HepG2 (cell line): ENCODE data around the gene HHEX. TPM values are rescaled to one million over a fixed set of nuclear protein-coding genes. Genes with fewer than 3 reads are reported as not detected.

Source experiments
- ATAC-seq: fragments of 200-7000 bp; cut with Tn5 transposase; 3 replicates; pipeline ENCODE4 v1.9.1; 2020; ENCODE audit warnings: mild to moderate bottlenecking, moderate library complexity
- BruUV-seq: library from RNA; stranded (reverse); fragments of 400-500 nt; replicated peaks from 2 replicates; lab custom pipeline; 2021; lab: Mats Ljungman, UMichigan
- CTCF ChIA-PET: fragments of 300-600 bp; formaldehyde crosslinking; extraction: SDS; loops from one replicate; lab custom pipeline; 2021; ENCODE audit warnings: low total read pairs, inconsistent platforms, low intra/inter-chr PET ratio; lab: Yijun Ruan, JAX
- POLR2A ChIA-PET: fragments of 350-600 bp; sonication (Branson Sonifier 250); formaldehyde crosslinking; loops from one replicate; lab custom pipeline; 2020; ENCODE audit warnings: antibody characterized with exemption, inconsistent platforms; lab: Yijun Ruan, JAX
- DNase-seq: peaks from one replicate; pipeline ENCODE4 v3.0.0-alpha.2; 2015; ENCODE audit warnings: low spot score
- FAIRE-seq: peaks from 3 replicates; lab custom pipeline; 2011; peaks lifted over from hg19 to GRCh38; lab: Jason Lieb, UNC
- H2AFZ ChIP-seq: one replicate; pipeline ENCODE4 v1.6.1; 2011; ENCODE audit warnings: low read length, inconsistent platforms
- H3K27ac ChIP-seq: fragments of 300-600 bp; 3 replicates; pipeline ENCODE4 v1.8.0; 2011; ENCODE audit warnings: mixed run types, mild to moderate bottlenecking, mixed read lengths, low read length, inconsistent platforms; ENCODE audit not compliant: insufficient read depth; ENCODE audit errors: extremely low read length
- H3K27me3 ChIP-seq, 2 experiments: fragments of 200-600 bp in 1 of 2; 2 replicates in 1 of 2; 3 replicates in 1 of 2; pipeline versions ENCODE4 v1.6.0 to v1.8.0; 2011; ENCODE audit warnings: low read length in 2 of 2, mild to moderate bottlenecking in 2 of 2, moderate library complexity in 2 of 2, inconsistent platforms in 1 of 2; ENCODE audit not compliant: insufficient read depth in 2 of 2, control insufficient read depth in 1 of 2
- H3K36me3 ChIP-seq, 2 experiments: fragments of 200-600 bp in 1 of 2; replicated peaks in 1 of 2; 2 replicates in 1 of 2; 3 replicates in 1 of 2; pipeline versions ENCODE4 v1.5.1 to v1.8.0; 2011; ENCODE audit warnings: low read length in 2 of 2, inconsistent platforms in 1 of 2; ENCODE audit not compliant: insufficient read depth in 2 of 2, control insufficient read depth in 1 of 2
- H3K4me1 ChIP-seq: 2 replicates; pipeline ENCODE4 v1.5.1; 2012; ENCODE audit warnings: low read length, inconsistent platforms; ENCODE audit not compliant: insufficient read depth
- H3K4me2 ChIP-seq: 2 replicates; pipeline ENCODE4 v1.6.0; 2011; ENCODE audit warnings: low read depth, low read length, inconsistent platforms
- H3K4me3 ChIP-seq, 3 experiments: fragments of 200-600 bp in 1 of 3; sonication (generic), shearing (Covaris generic) in 1 of 3; replicated peaks in 1 of 3; 2 replicates each; pipeline ENCODE4 v1.5.1; 2011 to 2016; ENCODE audit warnings: low read length in 3 of 3, inconsistent platforms in 2 of 3, low read depth in 2 of 3, mild to moderate bottlenecking in 2 of 3, control low read depth in 1 of 3, mixed read lengths in 1 of 3; ENCODE audit not compliant: insufficient read depth in 1 of 3
- H3K79me2 ChIP-seq: one replicate; pipeline ENCODE4 v1.6.1; 2011; ENCODE audit warnings: low read length, inconsistent platforms; ENCODE audit not compliant: insufficient read depth
- H3K9ac ChIP-seq: 2 replicates; pipeline ENCODE4 v1.6.0; 2011; ENCODE audit warnings: mild to moderate bottlenecking, low read depth, low read length, inconsistent platforms; ENCODE audit not compliant: insufficient read depth
- H3K9me3 ChIP-seq: 2 replicates; pipeline ENCODE4 v1.5.1; 2012; ENCODE audit warnings: mild to moderate bottlenecking, low read length
- H4K20me1 ChIP-seq: 2 replicates; pipeline ENCODE4 v1.6.0; 2011; ENCODE audit warnings: inconsistent platforms, mild to moderate bottlenecking, low read length, moderate library complexity; ENCODE audit not compliant: insufficient read depth
- ERF ChIP-seq: IDR thresholded peaks from 2 replicates; pipeline ENCODE4 v1.6.1; 2018; ENCODE audit warnings: missing biosample characterization, missing genetic modification reagents
- KDM4B ChIP-seq: sonication (generic); formaldehyde crosslinking; IDR thresholded peaks from 2 replicates; pipeline ENCODE4 v1.4.0; 2020; ENCODE audit warnings: missing genetic modification reagents
- MTA1 ChIP-seq: sonication (generic); formaldehyde crosslinking; IDR thresholded peaks from 2 replicates; pipeline ENCODE4 v1.4.0; 2020; ENCODE audit warnings: missing genetic modification reagents, mild to moderate bottlenecking, borderline replicate concordance
- RAD21 ChIP-seq: fragments of 450-650 bp; formaldehyde crosslinking; IDR thresholded peaks from 2 replicates; pipeline ENCODE4 v1.5.0; 2020; ENCODE audit warnings: mild to moderate bottlenecking
- ZKSCAN1 ChIP-seq: fragments of 150-350 bp; IDR thresholded peaks from 2 replicates; pipeline ENCODE4 v1.6.1; 2014; ENCODE audit warnings: low read length
- WGBS: methylation state at CpG from one replicate; pipeline ENCODE4 v1.1.6; 2017; ENCODE audit warnings: low lambda C conversion rate; 5-methylcytosine and 5-hydroxymethylcytosine counted together
- in situ Hi-C: cut with HindIII; loops from 2 replicates; pipeline ENCODE4 v1.10.0; 2017; ENCODE audit warnings: low pct_unique_long_range_greater_than_20kb; ENCODE audit not compliant: extremely low pct_ligation_motif_present
- intact Hi-C: fragments of 100-400 bp; cut with micrococcal nuclease; formaldehyde crosslinking; loops from one replicate; pipeline ENCODE4 v1.10.0; 2022; ENCODE audit not compliant: unreplicated experiment
- polyA plus RNA-seq, 8 experiments: library from polyadenylated mRNA; depleted of rRNA in 3 of 8; stranded (reverse) in 7 of 8; unstranded in 1 of 8; fragments of >200 nt; fragmentation: Illumina TruSeq in 4 of 8; extraction: Trizol in 4 of 8; gene quantifications; 2 replicates each; pipeline versions ENCODE4 v1.2.1 to v1.2.3, GENCODE V29; 2011 to 2016; ENCODE audit warnings: low read depth in 4 of 8, missing spikeins in 1 of 8, mixed read lengths in 1 of 8; ENCODE audit not compliant: insufficient read depth in 1 of 8
- total RNA-seq, 5 experiments: library from RNA; depleted of rRNA; stranded (reverse); fragments of >200 nt; fragmentation: Illumina TruSeq; extraction: Trizol; gene quantifications; 2 replicates each; pipeline ENCODE4 v1.2.3, GENCODE V29; 2016; ENCODE audit warnings: low read depth in 1 of 5
- TF ChIP-seq, protein P1 (sequence below): IDR thresholded peaks from 2 replicates; pipeline ENCODE4 v1.6.1; 2012; ENCODE audit warnings: low read depth, low read length, improper control_type of control experiment
- TF ChIP-seq, protein P2 (sequence below): sonication (generic); formaldehyde crosslinking; IDR thresholded peaks from 2 replicates; pipeline ENCODE4 v1.5.1; 2020; ENCODE audit warnings: mild to moderate bottlenecking, missing genetic modification reagents, moderate library complexity

The HHEX gene
- total and polyA plus RNA-seq, 2 of the 13 experiments (the other 11 are each of a cell fraction or from before 2014, with no cell fraction given), result 44.5 to 48.7 TPM

DNA sequence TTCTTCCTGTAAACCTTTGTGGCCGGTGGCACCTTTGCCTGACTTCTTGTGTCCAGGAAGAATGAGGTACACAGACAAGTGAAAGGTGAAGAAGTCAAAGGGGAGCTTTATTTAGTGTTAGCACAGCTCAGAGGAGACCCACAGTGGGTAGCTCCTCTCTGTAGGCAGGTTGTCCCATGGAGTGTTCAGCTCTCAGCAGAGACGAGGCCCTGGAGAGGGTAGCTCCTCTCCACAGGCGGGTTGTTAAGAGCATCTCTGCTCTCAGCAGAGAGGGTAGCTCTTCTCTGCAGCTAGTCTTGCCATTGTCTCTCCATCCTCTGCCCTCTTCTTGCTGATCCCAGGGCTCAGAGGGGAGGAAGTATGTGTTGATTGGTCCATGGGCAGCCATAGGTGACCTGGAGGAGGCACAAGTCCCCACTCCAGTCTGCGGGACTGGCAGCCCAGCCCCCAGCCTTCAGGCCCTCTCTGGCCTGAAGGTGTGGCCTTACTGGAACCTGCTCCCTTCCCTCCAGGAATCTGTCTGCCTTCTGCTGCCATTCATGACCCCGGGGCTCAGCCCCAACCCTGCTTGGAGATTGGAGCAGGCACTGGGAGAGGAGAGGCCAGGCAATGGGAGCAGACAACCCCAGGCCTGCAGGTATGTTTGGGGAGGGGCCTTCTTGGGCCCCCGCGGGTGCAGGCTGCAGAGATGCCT, 24.5 kb downstream of the HHEX start (continued):
- TF ChIP-seq, protein P1, sequence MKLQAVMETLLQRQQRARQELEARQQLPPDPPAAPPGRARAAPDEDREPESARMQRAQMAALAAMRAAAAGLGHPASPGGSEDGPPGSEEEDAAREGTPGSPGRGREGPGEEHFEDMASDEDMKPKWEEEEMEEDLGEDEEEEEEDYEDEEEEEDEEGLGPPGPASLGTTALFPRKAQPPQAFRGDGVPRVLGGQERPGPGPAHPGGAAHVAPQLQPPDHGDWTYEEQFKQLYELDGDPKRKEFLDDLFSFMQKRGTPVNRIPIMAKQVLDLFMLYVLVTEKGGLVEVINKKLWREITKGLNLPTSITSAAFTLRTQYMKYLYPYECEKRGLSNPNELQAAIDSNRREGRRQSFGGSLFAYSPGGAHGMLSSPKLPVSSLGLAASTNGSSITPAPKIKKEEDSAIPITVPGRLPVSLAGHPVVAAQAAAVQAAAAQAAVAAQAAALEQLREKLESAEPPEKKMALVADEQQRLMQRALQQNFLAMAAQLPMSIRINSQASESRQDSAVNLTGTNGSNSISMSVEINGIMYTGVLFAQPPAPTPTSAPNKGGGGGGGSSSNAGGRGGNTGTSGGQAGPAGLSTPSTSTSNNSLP, result no peak
- TF ChIP-seq KDM4B (CRISPR knock-in tag), result no peak
- TF ChIP-seq ERF (CRISPR knock-in tag), result no peak
- TF ChIP-seq RAD21 (CRISPR knock-in tag), result no peak
- TF ChIP-seq, all 625 proteins: peak for 0

DNA sequence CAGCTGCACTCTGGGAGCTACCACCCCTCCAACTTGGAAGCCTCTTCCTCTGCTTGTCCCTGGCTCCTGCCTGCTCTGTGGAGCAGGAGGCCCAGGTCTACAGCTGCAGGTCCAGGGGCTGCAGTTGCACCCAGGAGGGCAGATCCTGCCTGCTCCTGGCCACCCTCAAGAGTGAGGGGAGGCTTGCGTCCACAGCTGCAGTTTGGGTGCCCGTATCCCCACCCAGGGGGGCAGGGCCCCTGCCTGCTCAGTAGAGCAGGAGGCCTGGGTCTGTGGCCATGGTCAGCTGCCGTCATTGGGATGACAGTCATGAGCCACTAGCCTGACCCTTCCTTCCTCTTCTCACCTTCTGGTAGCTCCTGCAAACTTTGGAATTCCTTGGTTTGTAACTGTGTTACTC, 25.1 kb downstream of the HHEX start:
- H3K36me3 ChIP-seq, result no peaks in the 10 kb centered on the region
- TF ChIP-seq ZKSCAN1 (no peak), MTA1 (CRISPR knock-in tag) (0 out of 2 replicates have a peak, but pooled peaks have one; percentile 27)
- TF ChIP-seq, protein P2, sequence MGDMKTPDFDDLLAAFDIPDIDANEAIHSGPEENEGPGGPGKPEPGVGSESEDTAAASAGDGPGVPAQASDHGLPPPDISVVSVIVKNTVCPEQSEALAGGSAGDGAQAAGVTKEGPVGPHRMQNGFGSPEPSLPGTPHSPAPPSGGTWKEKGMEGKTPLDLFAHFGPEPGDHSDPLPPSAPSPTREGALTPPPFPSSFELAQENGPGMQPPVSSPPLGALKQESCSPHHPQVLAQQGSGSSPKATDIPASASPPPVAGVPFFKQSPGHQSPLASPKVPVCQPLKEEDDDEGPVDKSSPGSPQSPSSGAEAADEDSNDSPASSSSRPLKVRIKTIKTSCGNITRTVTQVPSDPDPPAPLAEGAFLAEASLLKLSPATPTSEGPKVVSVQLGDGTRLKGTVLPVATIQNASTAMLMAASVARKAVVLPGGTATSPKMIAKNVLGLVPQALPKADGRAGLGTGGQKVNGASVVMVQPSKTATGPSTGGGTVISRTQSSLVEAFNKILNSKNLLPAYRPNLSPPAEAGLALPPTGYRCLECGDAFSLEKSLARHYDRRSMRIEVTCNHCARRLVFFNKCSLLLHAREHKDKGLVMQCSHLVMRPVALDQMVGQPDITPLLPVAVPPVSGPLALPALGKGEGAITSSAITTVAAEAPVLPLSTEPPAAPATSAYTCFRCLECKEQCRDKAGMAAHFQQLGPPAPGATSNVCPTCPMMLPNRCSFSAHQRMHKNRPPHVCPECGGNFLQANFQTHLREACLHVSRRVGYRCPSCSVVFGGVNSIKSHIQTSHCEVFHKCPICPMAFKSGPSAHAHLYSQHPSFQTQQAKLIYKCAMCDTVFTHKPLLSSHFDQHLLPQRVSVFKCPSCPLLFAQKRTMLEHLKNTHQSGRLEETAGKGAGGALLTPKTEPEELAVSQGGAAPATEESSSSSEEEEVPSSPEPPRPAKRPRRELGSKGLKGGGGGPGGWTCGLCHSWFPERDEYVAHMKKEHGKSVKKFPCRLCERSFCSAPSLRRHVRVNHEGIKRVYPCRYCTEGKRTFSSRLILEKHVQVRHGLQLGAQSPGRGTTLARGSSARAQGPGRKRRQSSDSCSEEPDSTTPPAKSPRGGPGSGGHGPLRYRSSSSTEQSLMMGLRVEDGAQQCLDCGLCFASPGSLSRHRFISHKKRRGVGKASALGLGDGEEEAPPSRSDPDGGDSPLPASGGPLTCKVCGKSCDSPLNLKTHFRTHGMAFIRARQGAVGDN, result 0 out of 2 replicates have a peak, but pooled peaks have one; percentile 27
- ATAC-seq (peak; percentile 62), DNase-seq (no peak), FAIRE-seq (no peak)
- peak overlapping the region; percentile 44; the same call in 1 of the 2 replicates for H3K4me2 ChIP-seq
- H3K27ac ChIP-seq, result no peak overlapping the region
- peaks cover 5 to 32% of the 10 kb centered on the region in 2 experiments for H3K27me3 ChIP-seq
- peaks cover 6% of the 10 kb centered on the region; the same call in 1 of the 2 replicates for H3K9me3 ChIP-seq
- ChIA-PET CTCF (no interaction called here), POLR2A (interaction anchor here (1.1 kb wide), 1 partner anchor 24 kb away, joined by 3 read pairs; no protein-coding TSS in a partner anchor)
- no TSS peak for BruUV-seq
- H3K9ac ChIP-seq, result no peak overlapping the region
- peaks cover 39% of the 10 kb centered on the region for H3K4me1 ChIP-seq
- WGBS, result no CpG with 5 or more reads among the region's 3 CpGs
- no peaks in the 10 kb centered on the region for H4K20me1 ChIP-seq
- intact Hi-C loops, result no loop called here
- H3K4me3 ChIP-seq, result peak overlapping the region in 1 of 3 experiments; percentile 8; a peak in 1 of 6 replicates
- no peaks in the 10 kb centered on the region for H3K79me2 ChIP-seq
- no peak overlapping the region for H2AFZ ChIP-seq
- in situ Hi-C loops, result no loop called here
